Epithelial cell of proximal tubule (primary cell): ENCODE results near the gene WNT7B. TPM values are rescaled to one million over a fixed set of nuclear protein-coding genes. Genes with fewer than 3 reads are reported as not detected.

Source experiments
- DNase-seq: peaks from one replicate; pipeline ENCODE4 v3.0.0-alpha.2; 2011; ENCODE audit warnings: low read depth
- H3K4me3 ChIP-seq: 2 replicates; pipeline ENCODE4 v1.5.1; 2011; ENCODE audit warnings: low read depth, mild to moderate bottlenecking, low read length
- total RNA-seq: library from RNA; depleted of rRNA; stranded (reverse); fragments of >200 nt; gene quantifications from 2 replicates; pipeline ENCODE4 v1.2.3, GENCODE V29; 2015
- TF ChIP-seq, protein P1 (sequence below): conservative IDR thresholded peaks from 2 replicates; pipeline ENCODE4 v1.5.1; 2012; ENCODE audit warnings: low read depth, mild to moderate bottlenecking, low read length

The WNT7B gene
- total RNA-seq, 1 donor from 2014 or later = 30.1 TPM

DNA sequence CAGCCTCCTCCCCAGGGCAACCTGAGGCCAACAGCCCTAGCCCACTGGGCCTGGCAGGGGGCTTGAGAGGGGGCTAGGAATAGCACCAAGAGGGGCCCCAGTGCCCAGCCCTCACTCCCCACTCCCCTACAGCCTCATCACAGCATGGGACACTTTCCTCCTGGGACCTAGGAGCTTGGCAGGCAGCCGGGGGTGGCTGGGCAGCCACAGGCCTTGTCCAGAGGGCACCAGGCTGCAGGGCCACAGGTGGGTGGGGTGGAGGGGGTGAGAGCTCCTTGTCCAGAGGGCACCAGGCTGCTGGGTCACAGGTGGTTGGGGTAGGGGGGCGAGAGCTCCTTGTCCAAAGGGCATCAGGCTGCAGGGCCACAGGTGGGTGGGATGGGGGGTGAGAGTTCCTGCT, 61.8 kb downstream of the WNT7B start:
- no peak for DNase-seq
- TF ChIP-seq, protein P1, sequence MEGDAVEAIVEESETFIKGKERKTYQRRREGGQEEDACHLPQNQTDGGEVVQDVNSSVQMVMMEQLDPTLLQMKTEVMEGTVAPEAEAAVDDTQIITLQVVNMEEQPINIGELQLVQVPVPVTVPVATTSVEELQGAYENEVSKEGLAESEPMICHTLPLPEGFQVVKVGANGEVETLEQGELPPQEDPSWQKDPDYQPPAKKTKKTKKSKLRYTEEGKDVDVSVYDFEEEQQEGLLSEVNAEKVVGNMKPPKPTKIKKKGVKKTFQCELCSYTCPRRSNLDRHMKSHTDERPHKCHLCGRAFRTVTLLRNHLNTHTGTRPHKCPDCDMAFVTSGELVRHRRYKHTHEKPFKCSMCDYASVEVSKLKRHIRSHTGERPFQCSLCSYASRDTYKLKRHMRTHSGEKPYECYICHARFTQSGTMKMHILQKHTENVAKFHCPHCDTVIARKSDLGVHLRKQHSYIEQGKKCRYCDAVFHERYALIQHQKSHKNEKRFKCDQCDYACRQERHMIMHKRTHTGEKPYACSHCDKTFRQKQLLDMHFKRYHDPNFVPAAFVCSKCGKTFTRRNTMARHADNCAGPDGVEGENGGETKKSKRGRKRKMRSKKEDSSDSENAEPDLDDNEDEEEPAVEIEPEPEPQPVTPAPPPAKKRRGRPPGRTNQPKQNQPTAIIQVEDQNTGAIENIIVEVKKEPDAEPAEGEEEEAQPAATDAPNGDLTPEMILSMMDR = no peak
- no peak overlapping the region for H3K4me3 ChIP-seq

DNA sequence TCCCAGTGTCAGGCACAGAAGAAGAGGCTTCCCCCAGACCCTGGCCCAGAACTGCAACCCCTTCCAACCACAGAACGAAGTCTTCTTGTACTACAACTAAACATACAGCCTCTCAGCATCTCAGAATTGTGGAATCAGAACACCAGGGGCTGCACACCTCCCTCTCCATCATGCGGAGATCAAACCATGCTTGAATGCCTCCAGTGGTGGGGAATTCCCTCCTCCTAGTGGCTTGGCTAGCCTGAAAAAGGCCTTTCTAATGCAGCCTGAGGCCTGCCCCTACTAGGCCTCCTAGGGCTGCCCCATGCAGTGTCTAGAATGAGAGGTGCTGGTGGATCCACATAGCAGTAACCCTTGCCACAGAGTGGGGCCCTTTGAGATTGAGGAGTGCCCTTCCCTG, 62.7 kb downstream of the WNT7B start:
- DNase-seq = no peak
- H3K4me3 ChIP-seq = no peak overlapping the region
- TF ChIP-seq, protein P1 = no peak

DNA sequence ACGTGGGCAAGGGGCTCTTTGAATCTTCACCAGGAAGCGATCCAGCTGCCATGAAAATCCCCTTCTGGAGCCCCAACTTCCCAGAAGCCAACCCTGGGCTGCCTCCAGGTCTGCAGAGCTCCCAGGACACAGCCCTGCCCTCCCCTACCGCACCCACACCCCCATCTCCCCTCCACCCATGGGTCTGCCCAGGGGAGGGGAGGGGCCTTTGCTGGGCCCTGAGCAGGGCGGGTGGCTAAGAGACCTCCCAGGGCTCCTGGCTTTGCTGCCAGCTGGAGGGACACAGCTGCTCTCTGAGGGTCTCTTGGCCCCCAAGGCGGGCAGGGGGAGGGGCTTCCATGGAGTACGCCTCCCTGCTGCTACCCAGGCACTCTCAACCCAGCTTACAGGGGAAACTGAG, 64.1 kb downstream of the WNT7B start:
- no peak for DNase-seq
- TF ChIP-seq, protein P1 = no peak
- no peak overlapping the region for H3K4me3 ChIP-seq

DNA sequence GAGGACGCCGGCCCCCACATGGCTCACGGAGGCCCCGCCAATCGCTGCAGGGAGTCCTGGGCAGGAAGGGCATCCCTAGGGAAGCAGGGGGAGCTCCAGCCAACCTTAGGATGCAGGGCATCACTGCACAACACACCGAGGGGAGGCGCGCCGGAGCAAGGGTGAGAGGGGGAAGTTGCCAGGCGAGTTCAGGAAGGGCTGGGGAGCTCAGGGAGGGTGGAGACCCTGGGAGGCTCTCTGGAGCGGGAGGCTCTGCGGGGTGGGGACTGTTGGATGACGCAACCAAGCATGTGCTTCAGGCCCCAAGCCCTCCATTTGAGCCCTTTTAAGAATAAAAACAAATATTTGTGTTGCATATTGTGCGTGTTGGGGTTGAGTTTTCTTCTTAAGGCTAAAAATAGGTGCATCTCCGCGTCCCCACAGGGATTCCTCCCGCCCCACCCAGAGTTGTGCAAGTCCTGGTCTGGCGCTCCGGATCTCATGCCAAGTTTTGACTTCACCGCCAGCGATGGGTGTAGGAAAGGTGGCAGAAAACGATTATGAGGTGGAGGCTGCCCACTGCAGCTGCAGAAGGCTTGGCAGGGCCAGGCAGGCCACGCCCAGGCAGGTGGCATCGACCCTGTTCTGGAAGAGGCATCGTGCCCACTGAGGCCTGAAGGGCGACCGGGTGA, 65.2 kb downstream of the WNT7B start:
- TF ChIP-seq, protein P1 = peak; percentile 9
- no peak for DNase-seq

DNA sequence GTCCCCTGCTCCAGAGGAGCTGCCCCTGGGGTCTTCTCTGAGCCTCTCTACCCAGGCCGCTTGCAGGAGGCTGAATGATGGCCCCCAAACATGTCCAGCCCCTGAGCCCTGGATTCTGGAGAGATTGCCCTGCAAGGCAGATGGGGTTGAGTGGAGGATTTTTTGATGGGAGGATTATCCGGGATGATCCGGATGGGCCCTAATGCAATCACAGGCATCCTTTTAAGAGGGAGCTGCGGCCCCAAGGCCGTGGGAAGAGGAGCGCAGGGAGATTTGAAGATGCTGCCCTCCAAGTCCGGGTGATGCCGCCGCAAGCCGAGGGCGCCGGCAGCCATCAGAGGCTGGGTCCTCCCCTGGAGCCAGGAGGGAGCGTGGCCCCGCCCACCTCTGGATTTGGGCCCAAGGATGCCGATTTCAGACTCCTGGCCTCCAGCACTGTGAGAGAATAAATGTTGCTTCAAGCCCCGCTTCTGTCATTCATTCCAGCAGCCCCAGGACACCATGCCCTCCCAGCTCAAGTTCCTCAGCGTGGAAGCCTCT, 66.0 kb downstream of the WNT7B start:
- no peak for DNase-seq
- TF ChIP-seq, protein P1 = no peak
- H3K4me3 ChIP-seq = no peak overlapping the region

More for the DNA sequence above, 65.2 kb downstream of the WNT7B start:
- no peak overlapping the region for H3K4me3 ChIP-seq

DNA sequence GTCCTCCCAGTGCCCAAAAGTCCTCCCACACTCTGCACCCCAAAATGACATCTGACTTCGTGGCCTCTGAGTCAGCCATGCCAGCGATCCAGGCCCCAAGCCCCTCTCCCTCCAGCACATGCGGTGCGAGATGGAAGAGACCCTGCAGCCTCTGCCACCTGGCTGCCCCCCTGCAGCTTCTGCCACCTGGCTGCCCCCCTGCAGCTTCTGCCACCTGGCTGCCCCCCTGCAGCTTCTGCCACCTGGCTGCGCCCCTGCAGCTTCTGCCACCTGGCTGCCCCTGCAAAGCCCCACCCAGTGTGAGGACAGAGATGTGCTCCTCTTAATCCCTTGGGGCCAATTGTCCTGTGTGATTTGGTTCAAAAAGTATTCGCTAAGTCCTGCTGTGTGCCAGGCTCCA, 68.0 kb downstream of the WNT7B start:
- TF ChIP-seq, protein P1 = no peak
- no peak for DNase-seq
- no peak overlapping the region for H3K4me3 ChIP-seq

DNA sequence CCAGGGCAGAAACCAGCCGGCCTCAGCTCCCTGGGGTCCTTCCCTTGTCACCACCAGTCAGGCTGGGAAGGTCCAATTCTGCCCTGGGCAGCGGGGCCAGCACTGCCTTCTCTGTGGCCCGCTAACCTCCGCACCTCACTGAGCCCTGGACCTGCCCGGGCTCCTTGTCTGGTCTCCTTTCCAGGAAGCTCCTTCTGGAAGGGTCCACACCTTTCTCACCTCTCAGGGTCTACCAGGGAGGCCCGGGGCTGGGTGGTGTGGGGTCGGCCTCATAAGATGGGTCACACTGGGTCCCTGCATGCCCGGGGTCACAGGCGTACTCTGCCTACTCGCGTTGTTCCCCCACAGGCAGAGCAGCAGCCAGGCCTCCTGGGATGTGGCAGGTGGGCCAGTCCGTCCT, 69.0 kb downstream of the WNT7B start:
- no peak overlapping the region for H3K4me3 ChIP-seq
- no peak for DNase-seq
- TF ChIP-seq, protein P1 = no peak
